HL-60 (cell line): ENCODE results near the gene STKLD1.

Source experiments
- DNase-seq, 2 experiments: peaks; one replicate each; pipeline ENCODE4 v3.0.0-alpha.2; 2010 to 2020; ENCODE audit warnings: low read depth in 1 of 2, low spot score in 1 of 2
- H3K27ac ChIP-seq: fragments of 250-450 bp; sonication (Bioruptor Pico); replicated peaks from 2 replicates; pipeline ENCODE4 v1.5.1; 2020; ENCODE audit warnings: mild to moderate bottlenecking, moderate library complexity
- H3K27me3 ChIP-seq: fragments of 250-450 bp; sonication (Bioruptor Pico); 2 replicates; pipeline ENCODE4 v1.5.1; 2021; ENCODE audit warnings: mild to moderate bottlenecking, moderate library complexity; ENCODE audit not compliant: insufficient read depth, poor library complexity, severe bottlenecking
- H3K4me3 ChIP-seq: replicated peaks from 2 replicates; pipeline ENCODE4 v1.5.1; 2011; ENCODE audit warnings: mild to moderate bottlenecking, control low read depth, low read length; ENCODE audit not compliant: insufficient read depth
- CTCF ChIP-seq: IDR thresholded peaks from one replicate; pipeline ENCODE4 v1.5.1; 2011; ENCODE audit warnings: low read length, control low read depth, inconsistent platforms; ENCODE audit not compliant: insufficient read depth
- GABPA ChIP-seq: IDR thresholded peaks from 2 replicates; pipeline ENCODE4 v1.6.1; 2012; ENCODE audit warnings: low read depth
- POLR2AphosphoS5 ChIP-seq: IDR thresholded peaks from 2 replicates; pipeline ENCODE4 v1.6.1; 2012; ENCODE audit warnings: low read depth
- REST ChIP-seq: IDR thresholded peaks from 2 replicates; pipeline ENCODE4 v1.6.1; 2012; ENCODE audit warnings: low read depth; ENCODE audit not compliant: insufficient replicate concordance
- SPI1 ChIP-seq: IDR thresholded peaks from 2 replicates; pipeline ENCODE4 v1.6.1; 2012; ENCODE audit warnings: low read depth, mild to moderate bottlenecking, borderline replicate concordance

Gene STKLD1

GRCh38 chr9:133346021-133346785 lies 30.0 kb upstream of the STKLD1 start:
- Histone ChIP-seq H3K27ac (no peak overlapping the region), H3K27me3 (no peaks in the 10 kb centered on the region), H3K4me3 (peak overlapping the region; percentile 81)
- no peak for DNase-seq
- no peak for TF ChIP-seq SPI1
- TF ChIP-seq REST, result no peak
- no peak for TF ChIP-seq GABPA
- TF ChIP-seq POLR2AphosphoS5, result no peak
- no peak for TF ChIP-seq CTCF

- DNase-seq, result no peak
- Histone ChIP-seq H3K27me3 (no peaks in the 10 kb centered on the region), H3K27ac (peak overlapping the region; percentile 96), H3K4me3 (peak overlapping the region; percentile 81)
- TF ChIP-seq REST, result no peak
- TF ChIP-seq POLR2AphosphoS5, result no peak
- TF ChIP-seq SPI1, result no peak
- TF ChIP-seq CTCF, result no peak
- TF ChIP-seq GABPA, result no peak
These were observed 28.6 kb upstream of the STKLD1 start for GRCh38 chr9:133347515-133347984.

DNA sequence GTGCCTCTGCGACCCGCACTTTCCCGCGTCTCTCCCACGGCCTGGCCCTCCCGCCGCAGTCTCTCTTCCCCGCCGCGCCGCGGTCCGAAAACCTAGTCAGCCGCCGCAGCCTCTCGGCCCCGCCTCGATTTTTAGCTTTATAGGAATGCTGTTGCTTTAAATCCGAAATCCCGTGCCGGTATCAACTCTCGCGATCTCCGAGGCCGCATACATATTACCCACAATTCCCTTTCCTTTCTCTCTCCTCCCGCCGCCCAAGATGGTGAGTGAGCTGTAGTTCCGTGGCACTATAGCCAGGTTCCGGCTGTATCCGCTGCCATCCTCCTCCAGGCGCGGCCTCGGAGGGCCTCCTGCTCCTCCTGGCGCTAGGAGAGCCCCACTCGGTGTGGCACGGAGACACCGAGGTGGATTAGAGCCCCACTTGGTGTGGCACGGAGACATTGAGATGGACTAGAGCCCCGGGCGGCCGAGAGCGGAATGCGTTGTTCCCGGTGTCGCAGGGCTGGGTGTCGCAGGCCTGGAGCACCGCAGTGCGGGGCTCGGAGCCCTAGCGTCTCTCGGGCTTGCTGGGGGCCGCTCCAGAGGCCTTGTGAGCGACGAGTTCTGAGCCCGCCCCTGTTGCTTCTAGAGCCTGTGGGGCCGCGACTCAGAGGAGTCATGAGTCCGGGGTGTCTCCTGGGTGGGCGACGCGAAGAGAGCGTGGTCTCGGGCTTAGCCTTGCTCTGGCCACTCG lies 28.0 kb upstream of the STKLD1 start, which contains the start of the genes MED22 and RPL7A:
TSS of gene MED22 (minus strand) at position 147 of the 733 bp plus-strand sequence. CDS start 1,469 bp downstream, outside the sequence.
TSS of gene RPL7A (plus strand) at position 234 of the 733 bp plus-strand sequence. CDS start at position 260, 26 bp downstream.
- peak within 1 kb of the TSS; percentile 96 for H3K27ac ChIP-seq
- H3K27me3 ChIP-seq, result no peaks in the 10 kb centered on the region
- DNase-seq, result peak; percentile 92 to 95
- H3K4me3 ChIP-seq, result peak within 1 kb of the TSS; percentile 81
- TF ChIP-seq POLR2AphosphoS5 (peak; percentile 99), REST (peak; percentile 86), CTCF (no peak)
